ENCODE results near the gene ACTL6B. TPM values are rescaled to one million over a fixed set of nuclear protein-coding genes. Genes with fewer than 3 reads are reported as not detected.
A peak's percentile ranks its signal among the peaks of the same experiment; 100 is the strongest.

The ACTL6B gene
- total and polyA plus RNA-seq, 9 of the 15 experiments (the other 6 are each of a cell fraction or from before 2014, with no cell fraction given): not detected

DNA sequence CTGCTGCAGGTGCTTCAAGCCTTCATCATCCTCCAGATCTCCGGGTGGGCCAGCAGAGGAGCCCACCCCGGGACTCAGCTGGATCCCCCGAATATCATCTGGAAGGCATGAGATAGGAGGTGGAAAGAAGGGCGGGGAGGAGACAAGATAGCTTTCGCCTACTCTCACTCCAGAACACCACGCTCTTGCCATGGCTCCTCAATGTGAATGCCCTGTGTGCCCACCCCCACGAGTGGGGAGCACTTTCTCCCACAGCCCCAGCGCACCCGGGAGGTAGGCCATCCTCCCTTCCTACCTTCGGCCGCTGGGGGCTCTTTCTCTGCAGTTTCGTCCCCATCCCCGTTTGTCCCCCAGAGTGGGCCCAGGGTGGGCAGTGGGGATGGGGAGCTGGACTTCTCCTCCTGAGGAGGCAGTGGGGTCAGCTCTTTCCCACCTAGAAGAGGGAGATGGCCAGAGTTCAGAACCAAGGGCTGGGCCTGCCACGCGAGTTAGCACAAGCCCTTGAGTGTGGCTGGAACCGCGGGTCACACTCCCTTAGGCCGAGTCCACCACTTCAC lies 28.9 kb upstream of the ACTL6B start:
- ChIA-PET CTCF (ENCODE audit: low intra/inter-chr PET ratio) (no interaction called here), POLR2A (interaction anchor here (0.9 to 1.9 kb wide), 2 partner anchors 9 to 51 kb away, joined by 4 to 6 read pairs; partner anchors contain the start of gene GIGYF1)
- H3K4me3 ChIP-seq: no peak overlapping the region
- no peak overlapping the region for H3K27ac ChIP-seq (ENCODE audit: extremely low read depth, low read depth, low read length)
- H3K79me2 ChIP-seq (ENCODE audit: control insufficient read depth, insufficient read depth, low read length): peaks cover 21% of the 10 kb centered on the region
- peak in 1 of 4 experiments; percentile 8 for DNase-seq (ENCODE audit: extremely low read depth in 1 of 4, low spot score in 3 of 4)
- H3K9me1 ChIP-seq (ENCODE audit: control insufficient read depth, insufficient read depth, low read length): no peaks in the 10 kb centered on the region
- peaks cover 100% of the 10 kb centered on the region; the same call in 2 of the 3 replicates for H3K36me3 ChIP-seq (ENCODE audit: control insufficient read depth, insufficient read depth, low read length)
- ATAC-seq: no peak
- H4K20me1 ChIP-seq (replicated peaks; ENCODE audit: control insufficient read depth, insufficient read depth, low read length): peaks cover 24% of the 10 kb centered on the region
- no peak overlapping the region for H2AFZ ChIP-seq (ENCODE audit: low read depth, low read length)
- BruUV-seq (replicated peaks): no TSS peak
- intact Hi-C loops (cut with micrococcal nuclease) (no loop called here), in situ Hi-C loops (cut with MboI) (no loop called here)
- peaks cover 4 to 79% of the 10 kb centered on the region in 2 experiments; a peak in 4 of 5 replicates for H3K4me1 ChIP-seq (replicated peaks in 1 of 2; ENCODE audit: control insufficient read depth in 2 of 2, insufficient read depth in 2 of 2, low read length in 2 of 2)
- WGBS (ENCODE audit: insufficient coverage, low coverage, missing lambda C conversion rate): 94% methylated on average over 18 of the region's 18 CpGs
- H3K9me3 ChIP-seq (replicated peaks; ENCODE audit: control insufficient read depth, insufficient read depth, low read depth, low read length): no peaks in the 10 kb centered on the region
- 0 out of 2 replicates have a peak, but pooled peaks have one; percentile 24 for TF ChIP-seq SUPT5H (IDR thresholded peaks at IDR 0.05)
- TF ChIP-seq, protein P1, sequence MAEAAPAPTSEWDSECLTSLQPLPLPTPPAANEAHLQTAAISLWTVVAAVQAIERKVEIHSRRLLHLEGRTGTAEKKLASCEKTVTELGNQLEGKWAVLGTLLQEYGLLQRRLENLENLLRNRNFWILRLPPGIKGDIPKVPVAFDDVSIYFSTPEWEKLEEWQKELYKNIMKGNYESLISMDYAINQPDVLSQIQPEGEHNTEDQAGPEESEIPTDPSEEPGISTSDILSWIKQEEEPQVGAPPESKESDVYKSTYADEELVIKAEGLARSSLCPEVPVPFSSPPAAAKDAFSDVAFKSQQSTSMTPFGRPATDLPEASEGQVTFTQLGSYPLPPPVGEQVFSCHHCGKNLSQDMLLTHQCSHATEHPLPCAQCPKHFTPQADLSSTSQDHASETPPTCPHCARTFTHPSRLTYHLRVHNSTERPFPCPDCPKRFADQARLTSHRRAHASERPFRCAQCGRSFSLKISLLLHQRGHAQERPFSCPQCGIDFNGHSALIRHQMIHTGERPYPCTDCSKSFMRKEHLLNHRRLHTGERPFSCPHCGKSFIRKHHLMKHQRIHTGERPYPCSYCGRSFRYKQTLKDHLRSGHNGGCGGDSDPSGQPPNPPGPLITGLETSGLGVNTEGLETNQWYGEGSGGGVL (CRISPR knock-in tag; IDR thresholded peaks at IDR 0.05): no peak
- TF ChIP-seq POLR2G (IDR thresholded peaks at IDR 0.05; ENCODE audit: low read depth, low read length): peak; percentile 36; the same call in 1 of the 2 replicates
- no peak overlapping the region for H3K4me2 ChIP-seq (ENCODE audit: insufficient read depth, low read length)
- FAIRE-seq: no peak
- H3K9ac ChIP-seq (ENCODE audit: insufficient read depth in 1 of 2, low read depth in 2 of 2, low read length in 2 of 2): 0 out of 4 replicates have a peak overlapping the region, but pooled peaks of 1 of the 2 experiments have one; percentile 33
- no peaks in the 10 kb centered on the region for H3K27me3 ChIP-seq (ENCODE audit: control insufficient read depth in 2 of 2, insufficient read depth in 2 of 2, low read length in 2 of 2)

All from K562 (cell line).